KMS-11 (cell line): ENCODE measurements around the gene LRRC40.
A peak's percentile ranks its signal among the peaks of the same experiment; 100 is the strongest.

Experiments used
- H2AFZ ChIP-seq: fragments of 200-600 bp; sonication (generic); 2 replicates; pipeline ENCODE4 v1.6.1; 2016; ENCODE audit warnings: antibody characterized with exemption, mixed run types, low read depth
- H3K27ac ChIP-seq: fragments of 200-600 bp; sonication (generic); 2 replicates; pipeline ENCODE4 v1.6.1; 2016; ENCODE audit warnings: mild to moderate bottlenecking, mixed run types
- H3K27me3 ChIP-seq: fragments of 200-600 bp; sonication (generic); 2 replicates; pipeline ENCODE4 v1.6.1; 2017; ENCODE audit warnings: mild to moderate bottlenecking, low read depth, mixed run types, moderate library complexity; ENCODE audit not compliant: insufficient read depth
- H3K36me3 ChIP-seq: fragments of 200-600 bp; sonication (generic); 2 replicates; pipeline ENCODE4 v1.6.1; 2017; ENCODE audit warnings: mild to moderate bottlenecking, mixed run types; ENCODE audit not compliant: insufficient read depth
- H3K4me1 ChIP-seq: fragments of 200-600 bp; sonication (generic); 2 replicates; pipeline ENCODE4 v1.6.1; 2016; ENCODE audit warnings: mild to moderate bottlenecking, low read depth, mixed run types; ENCODE audit not compliant: poor library complexity, severe bottlenecking
- H3K4me2 ChIP-seq: fragments of 200-600 bp; sonication (generic); 2 replicates; pipeline ENCODE4 v1.7.0; 2016; ENCODE audit warnings: mild to moderate bottlenecking, mixed run types
- H3K4me3 ChIP-seq: fragments of 200-600 bp; sonication (generic); IDR thresholded peaks from 2 replicates; pipeline ENCODE4 v1.6.1; 2017; ENCODE audit warnings: low read depth, low read length, mixed read lengths; ENCODE audit not compliant: insufficient read depth
- H3K79me2 ChIP-seq: fragments of 200-600 bp; sonication (generic); 2 replicates; pipeline ENCODE4 v1.6.1; 2016; ENCODE audit warnings: low read depth, mixed run types; ENCODE audit not compliant: insufficient read depth
- H3K9ac ChIP-seq: fragments of 200-600 bp; sonication (generic); 2 replicates; pipeline ENCODE4 v1.6.1; 2016; ENCODE audit warnings: mild to moderate bottlenecking, mixed run types
- H4K20me1 ChIP-seq: fragments of 200-600 bp; sonication (generic); 2 replicates; pipeline ENCODE4 v1.6.1; 2016; ENCODE audit warnings: mild to moderate bottlenecking, mixed run types; ENCODE audit not compliant: insufficient read depth
- CTCF ChIP-seq: fragments of 200-600 bp; sonication (generic); conservative IDR thresholded peaks from 2 replicates; pipeline ENCODE4 v1.6.1; 2017; ENCODE audit warnings: low read depth, mild to moderate bottlenecking, antibody characterized with exemption, low read length, moderate library complexity, mixed read lengths

LRRC40 gene

GRCh38 chr1:70227439-70227838 lies 22.1 kb upstream of the LRRC40 start:
- no peaks in the 10 kb centered on the region for H3K27me3 ChIP-seq
- H3K4me3 ChIP-seq = no peak overlapping the region
- H4K20me1 ChIP-seq = no peaks in the 10 kb centered on the region
- peaks cover 62% of the 10 kb centered on the region for H3K79me2 ChIP-seq
- H2AFZ ChIP-seq = no peak overlapping the region
- 0 out of 2 replicates have a peak, but pooled peaks cover 5% of the 10 kb centered on the region for H3K36me3 ChIP-seq
- H3K9ac ChIP-seq = no peak overlapping the region
- H3K4me2 ChIP-seq = peak overlapping the region; percentile 11; the same call in 1 of the 2 replicates
- H3K4me1 ChIP-seq = peaks cover 52% of the 10 kb centered on the region
- TF ChIP-seq CTCF = no peak
- peak overlapping the region; percentile 11; the same call in 1 of the 2 replicates for H3K27ac ChIP-seq

DNA sequence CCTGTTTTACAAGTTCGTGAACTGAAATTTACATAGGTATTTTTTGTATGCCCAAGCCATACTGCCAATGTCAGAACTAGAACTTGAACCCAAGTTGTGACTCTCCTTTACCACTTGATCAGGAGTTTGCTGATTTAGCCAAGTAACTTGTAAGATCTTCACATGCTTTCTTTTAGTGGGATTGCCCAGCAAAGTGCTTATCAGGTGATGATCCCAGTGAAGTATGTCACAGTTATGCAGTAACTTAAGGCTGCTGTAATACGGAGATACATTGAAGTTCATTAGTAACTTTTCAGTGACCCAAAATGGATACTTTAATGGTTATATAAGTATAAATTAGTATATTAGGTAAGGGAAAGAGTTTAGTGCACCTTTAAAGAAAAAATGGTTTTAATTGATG lies 19.6 kb upstream of the LRRC40 start:
- H3K36me3 ChIP-seq = 0 out of 2 replicates have a peak, but pooled peaks cover 5% of the 10 kb centered on the region
- no peaks in the 10 kb centered on the region for H3K27me3 ChIP-seq
- no peak overlapping the region for H2AFZ ChIP-seq
- H4K20me1 ChIP-seq = no peaks in the 10 kb centered on the region
- H3K9ac ChIP-seq = no peak overlapping the region
- H3K27ac ChIP-seq = no peak overlapping the region
- H3K4me2 ChIP-seq = no peak overlapping the region
- peaks cover 73% of the 10 kb centered on the region for H3K79me2 ChIP-seq
- H3K4me1 ChIP-seq = peaks cover 59% of the 10 kb centered on the region
- no peak for TF ChIP-seq CTCF
- H3K4me3 ChIP-seq = no peak overlapping the region

DNA sequence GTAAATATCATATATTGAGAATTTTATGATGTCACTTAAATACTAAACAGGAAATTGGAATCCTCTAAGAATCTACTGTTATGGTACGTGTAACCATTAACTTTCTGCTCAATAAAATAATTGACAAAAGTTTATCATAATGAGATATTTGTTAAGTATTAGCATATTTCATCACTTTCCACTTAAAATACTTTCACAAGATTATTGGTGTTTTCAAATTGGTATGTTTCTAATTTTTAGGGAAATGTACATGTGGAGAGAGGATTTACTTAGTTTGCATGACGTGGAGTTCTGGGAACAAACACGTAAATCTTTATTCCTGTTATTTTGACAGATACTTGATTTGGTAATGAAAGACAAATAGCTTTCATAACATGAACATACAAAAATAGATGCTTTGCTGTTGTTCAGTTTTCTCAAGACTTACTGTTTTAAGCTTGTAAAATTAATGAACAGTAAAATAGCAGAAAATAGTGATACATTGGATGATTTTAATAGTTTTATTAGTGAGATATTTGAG lies 17.4 kb upstream of the LRRC40 start:
- peaks cover 56% of the 10 kb centered on the region for H3K4me1 ChIP-seq
- H3K4me2 ChIP-seq = peak overlapping the region; percentile 59
- peak overlapping the region; percentile 97; the same call in 1 of the 2 replicates for H3K9ac ChIP-seq
- no peak for TF ChIP-seq CTCF
- no peak overlapping the region for H2AFZ ChIP-seq
- H3K79me2 ChIP-seq = peaks cover 61% of the 10 kb centered on the region
- peak overlapping the region; percentile 98; the same call in 1 of the 2 replicates for H3K27ac ChIP-seq
- no peaks in the 10 kb centered on the region for H4K20me1 ChIP-seq
- no peaks in the 10 kb centered on the region for H3K36me3 ChIP-seq
- H3K27me3 ChIP-seq = no peaks in the 10 kb centered on the region
- H3K4me3 ChIP-seq = no peak overlapping the region

DNA sequence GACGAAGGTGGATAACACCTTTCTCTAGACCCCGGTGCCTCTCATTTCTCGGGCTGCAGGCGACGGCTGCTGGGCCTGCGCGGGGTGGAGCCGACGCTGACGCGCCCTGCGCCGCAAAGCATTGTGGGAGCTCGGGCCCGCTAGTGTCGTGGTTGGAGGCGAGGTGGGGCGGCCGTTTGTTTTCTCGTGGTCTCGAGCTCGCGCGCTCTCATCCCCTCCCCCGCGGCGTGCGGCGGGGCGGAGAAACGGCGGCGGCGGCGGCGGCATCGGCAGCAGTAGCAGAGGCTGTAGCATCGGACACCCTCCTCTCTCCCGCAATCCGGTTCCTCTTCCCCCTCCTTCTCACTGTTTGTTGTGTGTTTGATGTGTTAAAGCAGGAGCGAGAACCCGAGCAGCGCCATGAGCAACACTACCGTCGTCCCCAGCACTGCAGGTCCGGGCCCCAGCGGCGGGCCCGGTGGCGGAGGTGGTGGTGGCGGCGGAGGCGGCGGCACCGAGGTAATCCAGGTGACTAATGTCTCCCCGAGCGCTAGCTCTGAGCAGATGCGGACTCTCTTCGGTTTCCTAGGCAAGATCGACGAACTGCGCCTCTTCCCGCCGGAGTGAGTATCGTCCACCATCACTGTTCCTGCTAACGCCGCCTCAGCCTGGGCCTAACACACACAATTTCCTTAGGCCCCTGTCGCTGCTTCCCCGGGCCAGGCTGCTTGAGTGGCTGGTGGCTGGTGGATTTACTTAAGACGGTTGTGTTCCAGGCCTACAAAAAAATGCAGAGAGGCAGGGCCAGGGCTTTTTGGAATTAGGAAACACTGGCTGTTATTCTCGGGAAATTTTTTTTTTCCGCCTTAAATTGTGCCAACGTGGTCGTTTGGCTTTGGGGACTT lies 16.1 kb upstream of the LRRC40 start, which contains the start of gene SRSF11:
Gene SRSF11 (plus strand): TSS at position 143 of the 884 bp plus-strand sequence. CDS start 257 bp downstream, at position 400.
- Histone ChIP-seq H3K9ac (peak within 1 kb of the TSS; percentile 97), H3K27ac (peak within 1 kb of the TSS; percentile 98), H3K4me3 (no peak within 1 kb of the TSS), H3K27me3 (no peaks in the 10 kb centered on the region), H3K36me3 (no peaks in the 10 kb centered on the region), H4K20me1 (no peaks in the 10 kb centered on the region), H3K4me2 (peak within 1 kb of the TSS; percentile 68), H3K79me2 (peaks cover 55% of the 10 kb centered on the region), H3K4me1 (peaks cover 44% of the 10 kb centered on the region), H2AFZ (peak within 1 kb of the TSS; percentile 50)
- TF ChIP-seq CTCF = no peak
